Muscle layer of duodenum (tissue), 2 donors: ENCODE results near the gene IL1R2.

ENCODE experiments used
- H3K27ac ChIP-seq: one replicate; pipeline ENCODE4 v1.7.0; 2013; ENCODE audit warnings: mild to moderate bottlenecking, low read length
- H3K27me3 ChIP-seq: one replicate; pipeline ENCODE4 v1.7.0; 2013; ENCODE audit warnings: low read depth, mild to moderate bottlenecking, control low read depth, low read length
- H3K36me3 ChIP-seq, 2 donors: one replicate each; pipeline ENCODE4 v1.7.0; 2013; ENCODE audit warnings: low read length in 2 of 2, control low read depth in 1 of 2, mild to moderate bottlenecking in 1 of 2; ENCODE audit not compliant: insufficient read depth in 2 of 2, control insufficient read depth in 1 of 2
- H3K4me1 ChIP-seq, 2 donors: one replicate each; pipeline ENCODE4 v1.7.0; 2013; ENCODE audit warnings: low read length in 2 of 2, mild to moderate bottlenecking in 2 of 2, control low read depth in 1 of 2, moderate library complexity in 1 of 2; ENCODE audit not compliant: insufficient read depth in 2 of 2, control insufficient read depth in 1 of 2
- H3K4me3 ChIP-seq, 2 donors: one replicate each; pipeline ENCODE4 v1.7.0; 2013; ENCODE audit warnings: low read length in 2 of 2, low read depth in 1 of 2, mild to moderate bottlenecking in 1 of 2
- H3K9me3 ChIP-seq, 2 donors: one replicate each; pipeline ENCODE4 v1.7.0; 2013; ENCODE audit warnings: low read length in 2 of 2, control low read depth in 1 of 2, mild to moderate bottlenecking in 1 of 2; ENCODE audit not compliant: control insufficient read depth in 1 of 2
- donor health status: healthy.

Gene IL1R2

DNA sequence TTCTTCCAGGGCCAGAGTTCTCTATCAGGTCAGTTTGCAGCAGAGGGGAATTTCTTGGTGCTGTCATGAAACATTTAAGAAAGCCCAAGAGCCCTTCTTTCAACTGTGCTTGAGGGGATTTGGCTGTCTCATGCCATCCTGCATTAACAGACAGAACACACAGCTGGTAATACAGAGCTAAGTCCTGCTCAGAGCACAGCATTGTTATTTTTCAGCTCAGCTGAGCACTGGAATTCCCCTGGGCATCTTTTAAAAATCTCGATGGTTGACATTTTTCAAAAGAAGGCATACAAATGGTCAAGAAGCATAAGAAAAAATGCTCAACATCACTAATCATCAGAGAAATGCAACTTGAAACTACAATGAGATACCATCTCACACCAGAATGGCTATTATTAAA lies 14.9 kb upstream of the IL1R2 start:
- Histone ChIP-seq H3K27ac (no peak overlapping the region), H3K9me3 (no peaks in the 10 kb centered on the region), H3K4me1 (peaks cover 0 to 5% of the 10 kb centered on the region in 2 donors), H3K4me3 (no peak overlapping the region), H3K27me3 (no peaks in the 10 kb centered on the region), H3K36me3 (no peaks in the 10 kb centered on the region)

DNA sequence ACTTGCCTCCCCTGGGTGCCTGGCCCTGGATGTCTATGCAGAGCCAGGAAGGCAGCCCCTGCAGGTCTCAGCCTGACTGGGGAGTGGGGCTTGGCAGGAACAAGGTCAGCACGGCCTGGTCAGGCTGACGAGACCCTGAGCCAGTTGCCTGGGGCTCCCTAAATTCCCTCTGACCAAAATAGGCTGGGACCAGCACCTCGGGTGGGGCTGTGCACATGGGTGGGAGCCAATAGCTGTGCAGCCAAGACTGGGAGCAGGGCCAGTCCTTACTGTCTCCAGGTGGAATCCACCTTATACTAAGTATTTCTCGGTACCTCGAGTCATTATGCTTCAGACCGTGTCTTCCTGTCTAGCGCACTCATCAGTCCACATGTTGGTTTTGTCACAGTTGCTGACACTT lies 11.4 kb upstream of the IL1R2 start:
- no peaks in the 10 kb centered on the region for H3K27me3 ChIP-seq
- no peaks in the 10 kb centered on the region for H3K36me3 ChIP-seq
- H3K27ac ChIP-seq, result no peak overlapping the region
- H3K4me3 ChIP-seq, result no peak overlapping the region
- no peaks in the 10 kb centered on the region for H3K9me3 ChIP-seq
- H3K4me1 ChIP-seq, result no peaks in the 10 kb centered on the region

DNA sequence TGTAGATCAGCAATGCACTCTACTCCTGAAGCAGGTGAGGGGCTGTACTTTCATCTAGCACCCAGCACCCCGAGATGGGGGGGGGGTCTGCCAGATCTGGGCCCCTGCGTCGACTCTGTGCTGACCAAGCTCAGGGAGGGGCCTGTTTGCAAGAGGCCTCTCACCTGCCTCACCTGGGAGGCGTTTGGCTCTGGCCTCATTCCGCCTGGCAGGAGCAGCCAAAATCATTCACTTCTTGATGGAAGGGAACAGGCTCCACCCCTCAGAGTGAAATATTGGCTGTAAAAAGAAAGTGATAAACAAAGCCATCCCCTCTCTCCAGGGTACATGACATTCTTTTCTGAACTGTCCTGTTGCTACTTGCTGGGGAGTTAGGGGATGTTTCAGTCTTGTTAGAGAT lies 10.7 kb upstream of the IL1R2 start:
- Histone ChIP-seq H3K27me3 (no peaks in the 10 kb centered on the region), H3K9me3 (no peaks in the 10 kb centered on the region), H3K27ac (no peak overlapping the region), H3K4me1 (no peaks in the 10 kb centered on the region), H3K36me3 (no peaks in the 10 kb centered on the region), H3K4me3 (no peak overlapping the region)

DNA sequence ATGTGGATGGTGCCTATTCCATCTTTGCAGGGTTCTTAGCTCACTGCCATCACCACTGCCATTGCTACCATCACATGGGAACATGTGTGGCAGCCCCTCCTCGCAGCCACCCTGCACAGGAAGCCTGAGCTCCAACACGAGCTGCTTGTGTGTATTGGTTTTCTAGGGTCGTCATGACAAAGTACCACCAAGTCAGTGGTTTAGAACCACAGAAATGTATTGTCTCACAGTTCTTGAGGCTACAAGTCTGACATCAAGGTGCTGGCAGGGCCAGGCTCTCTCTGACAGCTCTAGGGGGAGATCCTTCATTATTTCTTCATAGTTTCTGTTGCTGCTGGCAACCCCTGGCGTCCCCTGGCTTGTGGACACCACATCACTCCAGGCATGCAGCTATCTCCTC lies 10.3 kb upstream of the IL1R2 start:
- no peak overlapping the region for H3K4me3 ChIP-seq
- no peaks in the 10 kb centered on the region for H3K36me3 ChIP-seq
- no peaks in the 10 kb centered on the region for H3K27me3 ChIP-seq
- H3K9me3 ChIP-seq, result no peaks in the 10 kb centered on the region
- no peaks in the 10 kb centered on the region for H3K4me1 ChIP-seq
- H3K27ac ChIP-seq, result no peak overlapping the region

DNA sequence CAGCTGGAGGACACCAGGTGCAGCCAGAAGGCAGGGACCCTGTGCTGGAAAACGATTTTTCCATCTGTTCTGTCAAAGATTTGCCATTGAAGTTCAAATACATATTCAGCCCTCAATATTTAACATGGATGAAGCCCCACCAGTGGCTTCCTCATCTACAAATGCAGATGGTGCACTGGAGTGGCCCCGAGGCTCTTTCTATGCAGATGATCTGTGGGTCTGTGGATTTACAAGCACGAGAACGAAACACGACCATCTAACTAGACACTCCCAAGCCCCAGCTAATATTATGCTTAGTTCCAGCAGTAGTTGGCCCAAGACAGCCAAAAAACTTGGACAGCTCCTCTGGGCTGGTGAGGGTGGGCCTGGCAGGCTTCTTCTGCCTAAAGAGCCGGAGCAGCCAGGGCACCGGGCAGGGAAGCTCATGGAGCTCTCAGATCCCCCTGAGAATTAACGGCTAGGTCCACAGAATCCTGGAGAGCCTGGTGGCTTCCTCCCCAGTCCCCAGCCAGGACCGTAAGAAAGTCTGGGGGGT lies 9.2 kb upstream of the IL1R2 start:
- Histone ChIP-seq H3K36me3 (no peaks in the 10 kb centered on the region), H3K4me1 (no peaks in the 10 kb centered on the region), H3K27ac (no peak overlapping the region), H3K4me3 (no peak overlapping the region), H3K9me3 (no peaks in the 10 kb centered on the region), H3K27me3 (no peaks in the 10 kb centered on the region)

DNA sequence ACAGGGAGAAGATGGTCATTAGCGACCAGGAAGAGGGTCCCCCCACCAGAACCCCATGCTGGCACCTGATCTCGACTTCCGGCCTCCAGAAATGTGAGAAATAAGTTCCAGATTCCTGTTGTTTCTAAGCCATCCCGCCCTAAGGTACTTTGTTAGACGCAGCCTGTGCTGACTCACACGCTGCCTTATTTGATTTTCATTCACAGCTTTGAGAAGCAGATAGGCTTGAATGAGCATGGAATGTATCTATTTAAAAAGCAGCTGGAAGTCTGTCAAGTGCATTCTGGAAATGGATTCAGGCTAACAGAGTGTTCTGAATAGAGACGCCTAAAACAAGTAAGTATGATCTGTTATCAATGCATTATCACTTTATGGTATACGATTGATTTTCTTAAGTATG lies 8.3 kb upstream of the IL1R2 start:
- H3K4me3 ChIP-seq, result no peak overlapping the region
- H3K36me3 ChIP-seq, result no peaks in the 10 kb centered on the region
- H3K9me3 ChIP-seq, result no peaks in the 10 kb centered on the region
- H3K27ac ChIP-seq, result no peak overlapping the region
- H3K27me3 ChIP-seq, result no peaks in the 10 kb centered on the region
- H3K4me1 ChIP-seq, result no peaks in the 10 kb centered on the region

DNA sequence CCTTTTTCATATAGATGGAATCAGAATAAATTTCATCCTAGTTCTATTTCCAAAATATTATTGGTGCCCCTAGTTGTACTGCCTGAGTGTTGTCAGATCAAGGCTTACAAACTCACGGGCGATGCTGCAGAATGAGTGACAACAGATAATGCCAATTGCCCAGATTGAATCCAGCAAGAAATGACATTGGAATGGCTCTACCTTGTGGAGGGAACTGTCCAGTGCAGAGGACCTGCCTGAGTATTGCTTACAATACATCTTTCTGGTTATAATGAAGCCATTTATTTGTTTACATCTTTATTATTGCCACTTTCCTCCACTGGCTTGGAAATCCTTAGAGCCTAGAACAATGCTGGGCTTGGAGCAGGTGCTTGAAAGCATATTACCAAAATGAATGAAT lies 7.8 kb upstream of the IL1R2 start:
- Histone ChIP-seq H3K4me3 (no peak overlapping the region), H3K4me1 (no peaks in the 10 kb centered on the region), H3K27me3 (no peaks in the 10 kb centered on the region), H3K36me3 (no peaks in the 10 kb centered on the region), H3K27ac (no peak overlapping the region), H3K9me3 (no peaks in the 10 kb centered on the region)

DNA sequence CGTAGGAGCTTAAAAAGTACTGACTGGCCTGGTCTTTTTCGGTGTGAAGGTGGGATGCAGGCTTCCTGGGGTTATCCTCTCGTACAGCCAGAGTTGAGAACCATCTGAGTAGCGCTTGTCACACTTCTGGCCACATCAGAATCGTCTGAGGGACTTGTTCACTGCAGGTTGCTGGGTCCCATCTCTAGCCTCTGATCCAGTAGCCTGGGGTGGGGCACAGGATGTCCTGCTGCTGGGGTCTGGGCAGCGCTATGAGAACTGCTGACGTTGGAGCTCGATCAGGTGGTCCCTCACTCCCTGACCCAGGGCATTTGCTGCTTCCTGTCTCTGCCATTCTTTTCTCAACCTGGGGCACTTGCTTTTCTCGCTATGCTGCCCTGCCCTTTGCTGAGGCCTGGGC lies 7.1 kb upstream of the IL1R2 start:
- H3K36me3 ChIP-seq, result no peaks in the 10 kb centered on the region
- no peak overlapping the region for H3K27ac ChIP-seq
- H3K4me3 ChIP-seq, result no peak overlapping the region
- no peaks in the 10 kb centered on the region for H3K9me3 ChIP-seq
- no peaks in the 10 kb centered on the region for H3K27me3 ChIP-seq
- no peaks in the 10 kb centered on the region for H3K4me1 ChIP-seq

DNA sequence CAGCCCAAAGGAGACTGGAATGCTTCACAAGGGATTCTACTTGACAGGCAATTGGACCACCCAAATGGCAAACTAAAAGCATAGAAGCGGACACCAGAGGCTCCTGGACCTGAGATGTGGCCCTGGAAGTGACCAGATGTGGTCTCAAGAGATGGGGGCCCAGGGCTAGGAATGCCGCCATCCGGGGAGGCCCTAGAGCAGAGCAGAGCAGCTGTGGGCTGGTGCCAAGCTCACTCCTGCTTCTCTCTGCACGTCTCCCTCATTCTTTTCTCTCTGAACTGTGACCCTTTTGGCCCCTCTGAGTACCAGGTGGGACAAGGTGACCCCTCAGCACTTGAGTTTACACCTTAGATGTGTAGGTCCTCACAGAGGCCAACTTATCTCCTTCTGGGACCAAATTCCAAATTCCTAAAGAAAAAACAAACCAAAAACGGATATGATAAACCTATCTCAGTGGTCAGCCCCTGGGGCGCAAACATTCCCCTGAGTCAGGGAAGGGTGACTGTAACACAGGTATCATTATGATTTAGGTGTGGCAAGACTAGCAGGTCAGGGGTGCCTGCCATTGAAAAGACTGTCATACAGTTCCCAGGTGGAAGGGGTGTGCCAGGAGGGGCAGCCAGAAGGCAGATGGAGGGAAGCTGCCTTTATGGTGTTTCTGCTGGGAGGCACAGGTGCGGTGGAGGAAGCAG lies 6.5 kb upstream of the IL1R2 start:
- no peaks in the 10 kb centered on the region for H3K4me1 ChIP-seq
- H3K27me3 ChIP-seq, result no peaks in the 10 kb centered on the region
- H3K36me3 ChIP-seq, result no peaks in the 10 kb centered on the region
- H3K27ac ChIP-seq, result no peak overlapping the region
- H3K4me3 ChIP-seq, result no peak overlapping the region
- H3K9me3 ChIP-seq, result no peaks in the 10 kb centered on the region

DNA sequence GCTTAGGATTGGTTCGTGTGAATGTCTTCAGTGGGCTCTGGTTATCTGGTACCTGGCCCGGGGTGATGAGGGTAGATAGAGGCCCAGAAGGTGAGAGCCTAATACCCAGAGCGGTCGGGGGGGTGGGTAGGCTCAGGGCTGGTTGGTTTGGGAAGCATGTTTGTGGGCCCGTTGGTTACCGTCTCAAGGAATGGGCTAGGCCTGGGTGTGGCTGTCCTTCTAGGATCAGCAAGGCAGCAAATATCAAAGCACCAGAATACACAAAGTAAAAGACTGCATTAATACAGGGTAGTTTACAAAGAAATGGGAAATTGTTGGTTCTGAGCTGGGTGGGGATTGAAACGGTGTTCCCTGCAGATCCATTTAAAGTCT lies 6.0 kb upstream of the IL1R2 start:
- H3K4me1 ChIP-seq, result no peaks in the 10 kb centered on the region
- no peaks in the 10 kb centered on the region for H3K27me3 ChIP-seq
- H3K9me3 ChIP-seq, result no peaks in the 10 kb centered on the region
- no peak overlapping the region for H3K4me3 ChIP-seq
- H3K36me3 ChIP-seq, result no peaks in the 10 kb centered on the region
- no peak overlapping the region for H3K27ac ChIP-seq

DNA sequence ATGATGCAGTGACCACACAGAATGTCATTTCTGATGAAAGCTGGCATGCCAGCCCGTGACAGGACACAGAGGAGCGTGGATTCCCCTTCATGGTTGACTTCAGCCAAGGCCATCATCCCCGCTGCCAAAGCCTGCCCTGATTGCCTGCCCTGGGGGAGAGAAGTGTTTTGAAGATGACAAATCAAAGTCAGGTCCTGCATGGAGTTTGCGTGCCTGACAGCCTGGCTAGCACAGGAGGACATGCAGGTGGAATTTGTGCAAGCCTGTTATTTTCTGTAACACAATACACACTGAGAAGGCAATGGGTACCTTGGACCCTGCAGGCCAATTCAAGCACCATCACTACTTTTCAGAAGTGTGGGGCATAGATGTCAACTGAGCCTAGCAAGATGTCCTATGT lies 5.4 kb upstream of the IL1R2 start:
- Histone ChIP-seq H3K4me1 (no peaks in the 10 kb centered on the region), H3K9me3 (no peaks in the 10 kb centered on the region), H3K27me3 (no peaks in the 10 kb centered on the region), H3K36me3 (no peaks in the 10 kb centered on the region), H3K4me3 (no peak overlapping the region), H3K27ac (no peak overlapping the region)
